Activated T-cell treated with anti-CD3 and anti-CD28 coated beads, Interleukin-2, amount 50 U/mL, for 48 hours (primary cell): ENCODE results near the gene MYO7A.

Experiments
- DNase-seq, 2 experiments: peaks; one replicate each; pipeline ENCODE4 v3.0.0-alpha.2; 2020

Gene MYO7A

DNA sequence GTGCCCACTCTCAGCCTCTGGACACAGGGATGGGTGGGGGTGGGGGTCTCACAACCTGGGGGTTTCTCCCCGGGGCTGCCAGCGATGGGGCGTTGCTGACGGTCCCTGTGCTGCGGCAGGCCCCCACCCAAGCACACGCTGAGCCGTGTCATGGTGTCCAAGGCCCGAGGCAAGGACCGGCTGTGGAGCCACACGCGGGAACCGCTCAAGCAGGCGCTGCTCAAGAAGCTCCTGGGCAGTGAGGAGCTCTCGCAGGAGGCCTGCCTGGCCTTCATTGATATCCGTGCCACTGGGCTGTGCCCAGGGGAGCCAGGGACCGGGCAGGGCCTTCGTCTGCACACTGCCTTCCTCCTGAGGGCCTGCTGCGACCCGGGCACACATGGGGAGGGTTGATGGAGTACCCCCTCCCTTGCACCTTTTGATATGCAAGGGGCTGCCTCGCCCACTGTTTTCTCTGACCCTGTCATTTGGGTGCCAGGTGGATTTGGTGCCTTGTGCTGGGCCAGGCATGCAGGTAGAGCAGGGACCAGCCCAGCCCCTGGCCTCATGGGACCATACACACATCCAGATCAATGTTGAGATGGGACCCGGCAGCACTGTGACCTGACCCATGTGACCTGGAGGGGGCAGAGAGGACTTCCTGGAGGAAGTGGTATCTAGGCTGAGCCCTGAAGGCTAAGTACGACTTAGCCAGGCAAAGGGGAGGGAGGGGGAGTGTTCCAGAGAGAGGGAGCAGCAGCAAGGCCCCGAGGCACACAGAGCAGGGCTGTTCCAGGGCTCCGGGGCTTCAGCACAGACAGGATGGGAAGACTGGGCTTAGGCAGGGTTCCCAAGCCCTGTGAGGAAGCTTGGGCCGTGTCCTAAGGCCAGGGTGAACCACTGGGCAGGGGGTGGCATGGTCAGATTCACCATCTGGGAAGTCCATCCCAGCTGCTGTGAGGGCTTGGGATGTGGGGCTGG lies 75.2 kb downstream of the MYO7A start:
- DNase-seq = no peak

DNA sequence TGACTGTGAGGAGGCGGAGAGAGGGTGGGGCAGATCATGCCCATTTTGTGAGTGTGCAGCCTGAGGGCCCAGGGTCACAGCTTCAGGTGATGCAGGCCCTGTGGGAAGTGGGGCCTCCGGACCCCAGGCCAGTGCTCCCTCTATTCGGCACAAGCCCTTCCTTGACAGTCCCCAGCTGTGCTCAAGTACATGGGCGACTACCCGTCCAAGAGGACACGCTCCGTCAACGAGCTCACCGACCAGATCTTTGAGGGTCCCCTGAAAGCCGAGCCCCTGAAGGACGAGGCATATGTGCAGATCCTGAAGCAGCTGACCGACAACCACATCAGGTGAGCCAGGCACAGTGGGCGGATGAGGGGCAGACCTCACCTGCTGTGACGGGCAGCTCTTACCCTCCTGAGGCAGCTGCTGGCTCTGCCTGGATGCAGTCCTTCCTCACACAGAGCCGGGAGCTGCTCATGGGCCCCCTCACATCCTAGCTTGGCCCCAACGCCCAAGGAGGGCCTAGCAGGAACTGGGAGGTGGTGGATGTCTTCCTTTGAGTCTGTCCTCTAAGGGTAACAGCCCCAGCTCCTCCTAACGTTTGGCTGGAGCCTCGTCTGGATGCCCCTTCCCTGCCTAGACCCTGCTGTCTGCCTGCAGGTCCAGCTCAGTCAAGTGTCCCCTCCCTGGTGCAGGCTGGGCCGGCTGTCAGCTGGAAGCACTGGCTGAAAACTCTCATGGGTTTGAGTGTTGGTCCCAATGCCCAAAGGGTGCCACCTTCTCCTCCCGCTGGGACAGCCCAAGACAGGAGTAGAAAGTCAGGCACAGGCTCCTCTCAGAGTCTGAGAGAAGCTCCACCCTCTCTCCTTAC lies 76.1 kb downstream of the MYO7A start:
- DNase-seq = no peak

DNA sequence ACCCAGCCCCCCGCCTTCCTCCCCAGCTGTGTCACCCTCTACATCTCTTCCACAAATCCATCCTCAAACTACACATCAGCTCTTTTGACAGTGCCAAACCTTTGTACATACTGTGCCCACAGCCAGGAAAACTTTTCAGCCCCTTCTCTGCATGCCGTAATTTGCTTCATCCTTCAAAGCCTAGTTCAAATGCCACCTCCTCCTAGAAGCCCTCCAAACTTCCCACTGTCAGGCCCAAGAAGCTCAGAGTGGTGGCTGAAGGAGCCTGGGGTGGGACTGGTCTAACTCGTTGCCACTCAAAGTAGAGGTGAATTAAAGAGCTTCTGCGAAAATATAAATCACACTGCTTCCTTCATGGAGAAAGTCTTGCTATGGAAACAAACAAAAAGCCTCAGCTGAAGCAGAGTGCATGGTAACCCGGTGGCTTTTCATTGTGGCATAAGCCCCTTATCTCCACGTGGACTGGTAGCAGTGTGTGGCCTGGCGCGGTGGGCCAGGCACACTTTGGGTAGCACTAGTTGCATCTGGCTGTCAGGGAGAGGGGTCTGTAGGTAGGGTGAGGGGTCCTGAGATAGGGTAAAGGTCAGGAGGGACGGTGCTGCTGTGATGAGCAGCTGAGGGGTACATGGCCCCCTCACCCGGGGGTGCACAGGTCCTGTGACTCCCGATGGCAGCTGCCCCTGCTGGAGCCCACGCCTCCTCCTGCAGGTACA lies 76.9 kb downstream of the MYO7A start:
- DNase-seq = no peak

DNA sequence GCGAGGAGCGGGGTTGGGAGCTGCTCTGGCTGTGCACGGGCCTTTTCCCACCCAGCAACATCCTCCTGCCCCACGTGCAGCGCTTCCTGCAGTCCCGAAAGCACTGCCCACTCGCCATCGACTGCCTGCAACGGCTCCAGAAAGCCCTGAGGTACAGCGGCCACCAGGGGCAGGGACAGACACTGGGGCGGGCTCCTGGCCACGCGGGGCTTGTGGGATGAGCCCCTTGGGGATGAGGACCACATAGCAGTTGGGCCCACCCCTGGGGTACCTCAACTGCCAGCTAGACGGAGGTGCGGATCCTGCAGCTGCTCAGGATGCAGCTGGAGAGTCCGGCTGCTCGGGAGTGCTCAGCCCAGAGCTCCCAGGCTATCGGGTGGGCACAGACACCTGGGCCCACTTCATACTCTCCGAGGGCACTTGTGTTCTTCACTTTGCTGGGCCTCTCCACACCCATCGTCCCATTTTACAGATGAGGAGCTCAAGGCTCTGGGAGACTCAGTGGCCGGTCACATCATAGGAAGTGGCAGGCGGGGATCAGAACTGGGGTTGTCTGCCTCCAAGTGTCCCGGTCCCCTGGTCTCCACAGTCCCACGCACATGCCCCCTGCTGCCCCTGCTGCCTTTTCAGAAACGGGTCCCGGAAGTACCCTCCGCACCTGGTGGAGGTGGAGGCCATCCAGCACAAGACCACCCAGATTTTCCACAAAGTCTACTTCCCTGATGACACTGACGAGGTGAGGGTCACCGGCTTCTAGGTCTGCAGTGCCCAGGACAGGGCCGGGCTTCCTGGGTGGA lies 77.6 kb downstream of the MYO7A start:
- peak in 1 of 2 experiments; percentile 11 for DNase-seq

DNA sequence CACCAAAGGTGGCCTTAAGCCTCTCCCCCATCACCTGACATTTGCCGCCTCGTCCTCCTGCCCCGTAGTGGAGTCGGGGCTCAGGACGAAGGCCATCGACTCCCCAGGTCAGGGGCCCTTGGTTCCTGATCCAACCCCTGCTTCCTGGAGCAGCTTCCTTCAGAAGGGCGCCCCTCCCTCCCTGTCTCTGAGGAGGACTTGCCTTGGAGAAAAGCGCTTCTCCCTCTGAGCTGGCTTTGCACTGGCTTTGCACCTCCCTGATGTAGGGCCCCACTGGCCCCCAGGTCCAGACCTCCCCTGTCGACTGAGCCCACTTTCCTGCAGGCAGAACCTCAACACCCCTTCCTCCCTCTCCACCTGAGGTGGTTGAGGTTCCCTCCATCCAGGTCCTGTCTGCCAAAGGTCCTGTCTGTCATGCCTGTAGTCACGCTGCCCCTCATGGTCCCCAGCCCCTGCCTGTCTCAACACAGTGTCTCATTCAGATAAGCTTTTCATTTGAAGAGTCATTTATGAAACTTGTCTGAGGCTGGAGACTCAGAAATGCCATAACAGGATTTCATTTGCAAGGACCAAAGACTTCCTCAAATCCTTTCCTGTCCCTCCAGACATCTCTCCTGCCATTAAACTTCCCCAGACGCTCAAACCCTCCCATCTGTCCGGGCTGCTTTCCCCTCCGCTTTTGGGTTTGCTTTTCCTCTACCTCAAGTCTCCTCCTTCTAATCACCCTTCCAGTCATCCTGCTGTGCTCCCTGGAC lies 78.4 kb downstream of the MYO7A start:
- peak in 1 of 2 experiments; percentile 6 for DNase-seq

DNA sequence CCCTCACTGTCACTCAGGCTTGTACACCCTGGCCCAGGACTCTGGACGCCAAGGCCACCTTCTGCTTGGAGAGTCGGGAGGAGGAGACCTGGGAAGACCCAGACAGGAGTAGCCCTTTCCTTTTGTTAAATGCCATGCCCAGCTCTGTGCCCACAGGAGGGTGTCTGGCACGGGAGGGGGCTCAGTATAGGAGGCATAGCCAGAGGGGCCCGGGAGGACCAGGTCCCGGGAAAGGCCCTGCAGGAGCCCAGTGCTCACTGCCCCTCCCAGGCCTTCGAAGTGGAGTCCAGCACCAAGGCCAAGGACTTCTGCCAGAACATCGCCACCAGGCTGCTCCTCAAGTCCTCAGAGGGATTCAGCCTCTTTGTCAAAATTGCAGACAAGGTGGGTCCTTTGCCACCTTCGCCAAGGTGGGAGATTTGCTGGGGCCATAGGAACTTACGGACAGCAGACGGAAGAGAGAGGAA lies 79.0 kb downstream of the MYO7A start:
- peak; percentile 9 to 12 for DNase-seq

DNA sequence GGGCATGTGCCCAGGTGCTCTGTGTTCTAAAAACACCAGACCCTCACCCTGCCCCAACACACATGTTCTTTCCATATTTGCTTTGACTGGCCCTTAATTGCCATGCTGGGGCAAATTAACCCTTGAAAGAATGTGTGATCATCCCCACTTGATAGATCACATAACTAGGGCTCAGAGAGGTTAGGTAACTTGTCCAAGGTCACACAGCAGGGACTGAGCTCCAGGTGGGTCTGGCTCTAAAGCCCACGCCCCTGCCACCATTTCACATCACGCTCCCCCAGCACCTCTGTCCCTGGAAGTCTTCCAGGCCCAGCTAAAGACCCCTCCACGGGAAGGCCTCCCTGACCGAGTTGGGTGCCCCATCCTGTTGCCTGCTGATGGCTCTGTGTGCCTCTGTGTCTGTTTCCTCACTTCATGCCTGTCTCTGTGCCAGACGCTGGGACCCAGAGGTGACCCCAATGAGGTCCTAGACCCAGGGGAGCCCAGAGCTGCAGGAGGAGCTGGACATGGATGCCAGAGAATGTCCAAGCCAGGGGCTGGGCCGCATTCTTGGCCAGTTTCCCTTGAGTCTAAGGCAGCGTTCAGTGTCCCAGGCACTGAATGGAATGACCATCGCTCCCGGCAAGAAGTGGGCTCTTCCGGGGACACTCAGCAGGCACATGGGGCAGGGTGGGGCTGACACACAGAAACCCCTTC lies 79.7 kb downstream of the MYO7A start:
- peak in 1 of 2 experiments; percentile 7 for DNase-seq

DNA sequence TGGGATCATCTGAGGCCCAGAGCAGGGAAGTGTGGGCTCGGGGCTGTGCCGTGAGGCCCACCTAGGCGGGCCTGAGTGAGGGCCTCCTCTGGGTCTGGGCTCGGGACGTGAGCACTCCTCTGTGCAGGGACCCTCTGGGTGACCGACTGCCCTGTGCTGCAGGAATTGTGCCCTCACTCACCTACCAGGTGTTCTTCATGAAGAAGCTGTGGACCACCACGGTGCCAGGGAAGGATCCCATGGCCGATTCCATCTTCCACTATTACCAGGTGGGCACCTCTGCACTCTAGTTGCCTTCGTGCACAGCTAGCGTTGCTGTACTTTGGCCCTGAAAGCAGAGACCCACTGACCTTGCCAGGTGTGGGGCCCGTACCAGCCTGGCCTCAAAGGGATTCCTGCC lies 80.5 kb downstream of the MYO7A start:
- DNase-seq = peak in 1 of 2 experiments; percentile 1

DNA sequence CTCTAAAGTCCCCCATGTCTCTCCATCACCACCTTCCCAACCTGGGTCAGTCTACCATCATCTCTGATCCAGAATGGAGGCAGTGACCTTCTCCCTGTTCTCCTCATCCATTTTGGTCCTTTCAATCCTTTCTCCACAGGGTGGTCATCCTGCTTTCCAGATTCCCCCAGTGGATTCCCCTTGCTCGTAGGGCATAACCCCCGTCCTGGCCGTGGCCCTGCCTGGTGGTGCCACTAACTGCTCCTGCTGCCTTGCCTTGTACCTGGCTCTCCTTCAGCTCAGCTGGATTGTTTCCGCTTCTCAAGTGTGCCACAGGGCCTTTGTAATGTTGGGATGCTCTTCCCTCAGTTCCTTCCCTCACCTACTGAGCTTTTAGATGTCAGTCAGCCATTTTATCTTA lies 81.6 kb downstream of the MYO7A start:
- peak in 1 of 2 experiments; percentile 3 for DNase-seq

DNA sequence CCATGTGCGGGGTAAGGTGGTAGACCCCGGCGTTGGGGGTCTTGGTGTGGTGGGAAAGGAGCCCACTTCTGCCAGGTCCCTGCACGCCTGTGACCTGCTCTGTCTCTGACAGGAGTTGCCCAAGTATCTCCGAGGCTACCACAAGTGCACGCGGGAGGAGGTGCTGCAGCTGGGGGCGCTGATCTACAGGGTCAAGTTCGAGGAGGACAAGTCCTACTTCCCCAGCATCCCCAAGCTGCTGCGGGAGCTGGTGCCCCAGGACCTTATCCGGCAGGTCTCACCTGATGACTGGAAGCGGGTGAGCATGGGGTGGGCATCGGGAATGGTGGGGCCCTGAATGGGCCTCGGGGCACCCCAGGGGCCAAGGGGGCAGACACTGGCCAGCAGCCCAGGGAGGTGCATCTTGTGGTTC lies 83.0 kb downstream of the MYO7A start:
- peak in 1 of 2 experiments; percentile 11 for DNase-seq

DNA sequence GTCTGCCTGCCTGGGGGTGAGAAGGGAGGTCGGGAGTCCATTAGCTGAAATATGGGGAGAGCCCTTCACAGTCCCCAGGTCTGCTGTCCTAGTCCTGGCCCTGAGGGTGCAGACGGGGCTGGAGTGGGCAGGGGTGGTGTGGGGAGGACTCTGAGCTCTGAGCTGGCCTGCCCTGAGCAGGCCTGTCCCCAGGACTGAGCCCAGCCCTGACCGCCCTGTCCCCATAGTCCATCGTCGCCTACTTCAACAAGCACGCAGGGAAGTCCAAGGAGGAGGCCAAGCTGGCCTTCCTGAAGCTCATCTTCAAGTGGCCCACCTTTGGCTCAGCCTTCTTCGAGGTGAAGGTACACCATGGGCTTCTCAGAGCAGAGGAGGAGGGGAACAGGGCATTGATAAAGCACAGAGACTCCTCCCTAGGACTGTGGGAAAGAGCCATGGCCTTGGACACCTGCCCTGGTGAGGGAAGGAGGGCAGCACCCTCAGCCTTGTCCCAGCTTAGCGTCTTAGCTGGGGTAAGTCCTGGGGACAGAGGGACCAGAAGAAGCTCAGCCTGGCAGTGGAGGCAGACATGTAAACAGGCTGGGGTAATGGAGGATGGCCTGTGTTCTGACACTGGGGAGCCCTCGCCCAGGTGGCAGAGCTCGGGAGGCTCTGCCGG lies 83.7 kb downstream of the MYO7A start:
- peak in 1 of 2 experiments; percentile 4 for DNase-seq

DNA sequence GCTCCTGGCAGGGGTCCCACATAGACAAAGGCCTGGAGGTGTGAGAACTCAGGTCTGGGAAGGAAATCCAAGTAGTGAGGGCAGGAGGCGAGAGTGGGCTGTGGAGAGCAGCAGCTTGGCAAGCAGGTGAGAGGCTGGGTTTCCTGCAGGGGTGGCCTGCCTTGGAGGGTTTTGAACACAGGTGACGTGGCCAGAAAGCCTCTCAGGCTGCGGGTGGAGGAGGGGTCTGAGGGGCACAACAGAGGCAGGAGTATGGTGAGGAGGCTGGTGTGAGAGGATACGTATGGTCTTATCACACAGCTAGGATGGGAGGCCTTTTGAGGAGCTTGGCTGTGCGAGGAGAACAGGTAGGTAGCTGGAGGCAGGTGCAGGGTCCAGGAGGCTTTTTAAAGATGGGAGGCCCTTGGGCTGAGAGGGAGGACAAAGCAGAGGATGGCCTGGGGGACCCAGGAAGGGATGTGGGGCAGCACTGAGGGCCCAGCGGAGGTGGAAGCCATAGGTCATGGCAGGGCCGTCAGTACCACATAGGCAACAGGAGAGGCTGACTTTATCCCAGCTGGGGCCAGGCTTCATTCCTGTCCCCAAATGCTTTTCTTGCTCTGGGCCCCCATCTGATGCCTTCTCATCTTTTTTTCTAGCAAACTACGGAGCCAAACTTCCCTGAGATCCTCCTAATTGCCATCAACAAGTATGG lies 84.4 kb downstream of the MYO7A start:
- DNase-seq = peak in 1 of 2 experiments; percentile 9

DNA sequence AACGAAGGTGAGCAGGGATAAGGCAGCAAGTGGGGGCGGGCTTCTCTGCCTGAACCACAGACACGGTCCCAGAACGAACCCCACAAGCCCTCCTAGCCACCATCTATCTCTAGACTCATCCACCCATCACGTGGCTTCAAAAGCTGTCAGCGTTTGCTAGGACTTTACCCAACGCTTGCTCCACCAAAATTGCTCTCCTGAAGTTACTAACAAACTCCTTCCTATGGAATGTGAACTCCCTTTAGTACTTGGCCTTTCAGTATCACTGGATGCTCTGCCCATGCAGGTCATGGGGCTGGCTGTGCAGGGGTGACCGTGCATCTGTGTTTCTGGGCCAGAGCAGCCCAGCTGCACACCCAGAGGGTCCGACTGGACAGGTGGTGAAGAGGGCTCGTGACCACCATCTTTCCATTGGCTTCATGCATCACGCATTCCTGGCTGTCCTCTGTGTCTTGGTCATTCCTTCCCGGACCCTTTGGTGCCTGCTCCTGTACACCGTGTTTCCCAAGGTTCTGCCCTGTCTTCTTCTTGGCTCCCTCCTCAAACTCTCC lies 85.1 kb downstream of the MYO7A start:
- DNase-seq = no peak

DNA sequence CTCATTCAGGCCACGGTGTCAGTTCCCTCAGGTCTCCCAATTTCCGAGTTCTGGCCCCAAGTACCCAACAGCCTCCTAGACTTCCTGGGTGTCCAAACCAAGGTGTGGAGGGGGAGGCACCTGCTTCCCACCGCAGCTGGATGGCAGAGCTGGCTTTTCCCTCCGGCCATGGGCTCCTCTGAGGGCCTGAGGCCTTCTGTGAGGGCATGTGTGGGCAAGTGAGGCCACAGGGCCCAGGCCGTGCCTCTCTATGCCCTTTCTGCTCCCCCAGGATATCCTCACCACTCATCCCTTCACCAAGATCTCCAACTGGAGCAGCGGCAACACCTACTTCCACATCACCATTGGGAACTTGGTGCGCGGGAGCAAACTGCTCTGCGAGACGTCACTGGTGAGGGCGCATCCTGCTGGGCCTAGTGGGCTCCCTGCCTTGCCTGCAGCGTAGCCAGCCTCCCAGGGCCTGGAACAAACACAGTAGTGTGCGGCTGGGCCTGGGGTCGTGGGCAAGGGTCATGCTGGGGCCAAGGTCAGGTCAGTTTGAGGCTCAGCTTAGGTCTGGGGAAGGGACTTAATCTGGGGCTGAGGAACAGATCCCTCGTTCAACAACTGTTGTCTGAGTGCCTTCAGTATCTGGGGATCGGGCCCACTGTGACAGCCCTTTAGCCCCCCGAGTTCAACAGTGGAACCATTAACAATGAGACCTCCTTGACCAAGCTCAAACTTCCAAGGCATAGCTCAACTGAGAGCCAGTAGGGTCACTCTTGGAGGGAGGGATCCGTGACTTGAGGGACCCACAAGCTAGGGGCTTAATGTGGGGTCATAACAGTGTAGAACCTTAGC lies 85.8 kb downstream of the MYO7A start:
- DNase-seq = peak; percentile 7

DNA sequence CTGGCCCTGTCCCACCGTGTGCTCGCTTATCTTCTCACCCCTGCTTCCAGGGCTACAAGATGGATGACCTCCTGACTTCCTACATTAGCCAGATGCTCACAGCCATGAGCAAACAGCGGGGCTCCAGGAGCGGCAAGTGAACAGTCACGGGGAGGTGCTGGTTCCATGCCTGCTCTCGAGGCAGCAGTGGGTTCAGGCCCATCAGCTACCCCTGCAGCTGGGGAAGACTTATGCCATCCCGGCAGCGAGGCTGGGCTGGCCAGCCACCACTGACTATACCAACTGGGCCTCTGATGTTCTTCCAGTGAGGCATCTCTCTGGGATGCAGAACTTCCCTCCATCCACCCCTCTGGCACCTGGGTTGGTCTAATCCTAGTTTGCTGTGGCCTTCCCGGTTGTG lies 86.5 kb downstream of the MYO7A start:
- DNase-seq = no peak

DNA sequence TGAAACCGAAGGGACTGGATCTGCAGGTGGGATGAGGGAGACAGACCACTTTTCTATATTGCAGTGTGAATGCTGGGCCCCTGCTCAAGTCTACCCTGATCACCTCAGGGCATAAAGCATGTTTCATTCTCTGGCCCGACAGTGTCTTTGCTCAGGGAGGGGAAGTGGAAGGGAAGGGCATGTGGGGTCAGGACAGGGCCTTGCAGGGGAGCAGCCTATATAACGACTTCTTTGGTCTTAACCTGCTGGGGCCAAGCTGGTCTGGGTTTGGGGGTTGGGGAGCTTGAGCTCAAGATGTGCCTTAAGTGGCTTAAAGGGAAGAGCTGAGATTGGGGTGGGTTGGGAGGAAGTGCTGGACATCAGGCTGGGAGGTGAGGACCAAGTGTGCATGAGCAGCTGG lies 87.1 kb downstream of the MYO7A start:
- no peak for DNase-seq

DNA sequence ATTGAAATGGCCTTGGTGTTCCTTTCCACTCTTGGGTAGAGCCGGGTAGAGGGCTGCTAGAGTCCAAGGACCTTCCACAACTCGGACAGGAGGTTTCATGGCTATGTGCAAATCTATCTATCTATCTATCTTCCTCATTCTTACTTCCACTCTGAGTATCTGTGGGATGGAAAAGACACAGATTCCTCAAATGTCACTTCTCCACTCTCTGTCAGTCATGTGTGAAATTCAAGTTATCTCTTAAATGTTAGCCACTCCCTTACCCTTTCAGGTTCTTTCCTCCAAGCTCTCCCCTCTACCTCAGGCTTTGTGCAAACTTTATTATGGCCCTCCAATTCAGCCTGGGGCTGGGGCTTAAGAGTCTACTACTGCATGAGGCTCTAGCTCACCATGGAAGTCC lies 89.1 kb downstream of the MYO7A start:
- no peak for DNase-seq

DNA sequence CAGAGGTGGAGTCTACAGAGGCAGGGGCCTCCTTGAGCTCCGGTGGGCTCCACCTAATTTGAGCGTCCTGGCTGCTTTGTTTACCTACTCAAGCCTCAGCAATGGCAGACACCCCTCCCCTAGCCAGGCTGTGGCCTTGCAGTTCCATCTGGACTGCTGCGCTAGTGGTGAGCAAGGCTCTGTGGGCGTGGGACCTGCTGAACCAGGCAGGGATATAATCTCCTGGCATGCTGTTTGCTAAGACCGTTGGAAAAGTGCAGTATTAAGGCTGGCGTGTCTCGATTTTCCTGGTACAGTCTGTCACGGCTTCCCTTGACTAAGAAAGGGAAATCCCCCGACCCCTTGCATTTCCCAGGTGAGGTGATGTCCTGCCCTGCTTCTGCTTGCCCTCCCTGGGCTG lies 95.8 kb downstream of the MYO7A start:
- DNase-seq = no peak
